ENCODE results near the gene AARSD1.
A peak's percentile ranks its signal among the peaks of the same experiment; 100 is the strongest.
"Not testable (repeated sequence)": the region's sequence is repeated elsewhere in the genome, so short reads cannot be mapped to it uniquely, and the experiment has no call there.

Gene AARSD1

DNA sequence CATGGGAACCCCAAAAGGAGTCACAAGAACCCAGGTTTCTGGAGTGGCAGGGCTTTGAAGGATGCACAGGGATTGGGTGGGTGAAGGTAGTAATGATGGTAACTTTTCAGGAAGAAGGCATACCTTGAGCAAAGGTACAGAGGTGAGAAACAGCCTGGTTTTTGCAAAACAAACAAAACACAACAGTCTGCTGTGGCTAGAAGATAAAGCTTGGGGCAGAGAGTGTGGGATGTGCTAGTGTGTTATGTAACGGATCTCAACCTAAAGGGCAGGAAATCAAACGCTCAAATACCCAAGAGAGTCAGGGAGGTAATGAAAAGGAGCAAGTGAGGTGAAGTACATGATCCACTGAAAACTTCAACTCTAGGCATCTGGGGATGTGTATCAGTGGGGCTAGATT, 11.0 kb upstream of the AARSD1 start:
- Histone ChIP-seq H3K4me3 (ENCODE audit: low read length) (no peak overlapping the region), H3K9me2 (replicated peaks; ENCODE audit: control insufficient read depth, low read length) (no peaks in the 10 kb centered on the region), H3F3A (ENCODE audit: control insufficient read depth, insufficient read depth) (no peaks in the 10 kb centered on the region; the same call in 1 of the 2 replicates), H3K9me3 (ENCODE audit: control insufficient read depth, insufficient read depth, low read length) (no peaks in the 10 kb centered on the region), H3K27me3 (ENCODE audit: control insufficient read depth, low read length) (peaks cover 3% of the 10 kb centered on the region), H3K36me3 (ENCODE audit: control insufficient read depth, low read length) (no peaks in the 10 kb centered on the region), H3K4me2 (ENCODE audit: low read length) (no peak overlapping the region), H3K27ac (ENCODE audit: low read depth, low read length) (no peak overlapping the region), H3K4me1 (ENCODE audit: control insufficient read depth, low read length) (peaks cover 10% of the 10 kb centered on the region), H3K79me2 (ENCODE audit: control insufficient read depth, low read length) (no peaks in the 10 kb centered on the region), H4K20me1 (ENCODE audit: control insufficient read depth, insufficient read depth, low read depth, low read length) (no peaks in the 10 kb centered on the region)
- no peak for TF ChIP-seq EZH2phosphoT487 (IDR thresholded peaks at IDR 0.05; ENCODE audit: borderline replicate concordance, low read length)
- TF ChIP-seq, protein P1, sequence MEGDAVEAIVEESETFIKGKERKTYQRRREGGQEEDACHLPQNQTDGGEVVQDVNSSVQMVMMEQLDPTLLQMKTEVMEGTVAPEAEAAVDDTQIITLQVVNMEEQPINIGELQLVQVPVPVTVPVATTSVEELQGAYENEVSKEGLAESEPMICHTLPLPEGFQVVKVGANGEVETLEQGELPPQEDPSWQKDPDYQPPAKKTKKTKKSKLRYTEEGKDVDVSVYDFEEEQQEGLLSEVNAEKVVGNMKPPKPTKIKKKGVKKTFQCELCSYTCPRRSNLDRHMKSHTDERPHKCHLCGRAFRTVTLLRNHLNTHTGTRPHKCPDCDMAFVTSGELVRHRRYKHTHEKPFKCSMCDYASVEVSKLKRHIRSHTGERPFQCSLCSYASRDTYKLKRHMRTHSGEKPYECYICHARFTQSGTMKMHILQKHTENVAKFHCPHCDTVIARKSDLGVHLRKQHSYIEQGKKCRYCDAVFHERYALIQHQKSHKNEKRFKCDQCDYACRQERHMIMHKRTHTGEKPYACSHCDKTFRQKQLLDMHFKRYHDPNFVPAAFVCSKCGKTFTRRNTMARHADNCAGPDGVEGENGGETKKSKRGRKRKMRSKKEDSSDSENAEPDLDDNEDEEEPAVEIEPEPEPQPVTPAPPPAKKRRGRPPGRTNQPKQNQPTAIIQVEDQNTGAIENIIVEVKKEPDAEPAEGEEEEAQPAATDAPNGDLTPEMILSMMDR (IDR thresholded peaks at IDR 0.05; ENCODE audit: low read depth, low read length, poor library complexity, severe bottlenecking) = no peak

DNA sequence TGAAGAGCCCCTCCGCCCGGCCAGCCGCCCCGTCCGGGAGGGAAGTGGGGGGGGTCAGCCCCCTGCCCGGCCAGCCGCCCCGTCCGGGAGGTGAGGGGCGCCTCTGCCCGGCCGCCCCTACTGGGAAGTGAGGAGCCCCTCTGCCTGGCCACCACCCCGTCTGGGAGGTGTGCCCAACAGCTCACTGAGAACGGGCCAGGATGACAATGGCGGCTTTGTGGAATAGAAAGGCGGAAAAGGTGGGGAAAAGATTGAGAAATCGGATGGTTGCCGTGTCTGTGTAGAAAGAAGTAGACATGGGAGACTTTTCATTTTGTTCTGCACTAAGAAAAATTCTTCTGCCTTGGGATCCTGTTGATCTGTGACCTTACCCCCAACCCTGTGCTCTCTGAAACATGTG, 9.1 kb upstream of the AARSD1 start:
- not testable (repeated sequence) for H4K20me1 ChIP-seq (ENCODE audit: control insufficient read depth, insufficient read depth, low read depth, low read length); H3K27ac ChIP-seq (ENCODE audit: low read depth, low read length); H3K4me3 ChIP-seq (ENCODE audit: low read length); H3K27me3 ChIP-seq (ENCODE audit: control insufficient read depth, low read length); H3F3A ChIP-seq (ENCODE audit: control insufficient read depth, insufficient read depth); H3K79me2 ChIP-seq (ENCODE audit: control insufficient read depth, low read length); H3K9me3 ChIP-seq (ENCODE audit: control insufficient read depth, insufficient read depth, low read length); H3K4me2 ChIP-seq (ENCODE audit: low read length); H3K4me1 ChIP-seq (ENCODE audit: control insufficient read depth, low read length); H3K9me2 ChIP-seq (replicated peaks; ENCODE audit: control insufficient read depth, low read length); H3K36me3 ChIP-seq (ENCODE audit: control insufficient read depth, low read length)

DNA sequence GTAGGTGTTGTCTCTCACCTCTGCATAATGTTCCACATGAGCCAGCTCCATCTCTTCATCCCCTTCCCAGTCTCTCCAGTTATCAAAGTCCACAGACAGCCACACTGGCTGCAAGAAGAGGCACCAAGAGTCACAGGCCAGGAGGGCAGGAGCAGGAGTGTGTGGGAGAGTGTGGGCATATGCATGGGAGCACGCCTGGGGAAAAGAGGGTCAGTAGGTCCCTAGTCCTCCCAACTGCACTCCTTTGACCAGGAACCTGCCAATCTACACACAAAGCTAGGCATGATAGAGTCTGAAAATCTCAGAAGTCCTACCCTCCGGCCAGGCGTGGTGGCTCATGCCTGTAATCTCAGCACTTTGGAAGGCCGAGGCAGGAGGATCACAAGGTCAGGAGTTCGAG, 7.3 kb upstream of the AARSD1 start:
- Histone ChIP-seq H3K9me2 (replicated peaks; ENCODE audit: control insufficient read depth, low read length) (no peaks in the 10 kb centered on the region), H3K27me3 (ENCODE audit: control insufficient read depth, low read length) (no peaks in the 10 kb centered on the region), H3K27ac (ENCODE audit: low read depth, low read length) (no peak overlapping the region), H3K36me3 (ENCODE audit: control insufficient read depth, low read length) (no peaks in the 10 kb centered on the region), H4K20me1 (ENCODE audit: control insufficient read depth, insufficient read depth, low read depth, low read length) (no peaks in the 10 kb centered on the region), H3K79me2 (ENCODE audit: control insufficient read depth, low read length) (no peaks in the 10 kb centered on the region), H3K4me1 (ENCODE audit: control insufficient read depth, low read length) (peaks cover 9% of the 10 kb centered on the region), H3K4me3 (ENCODE audit: low read length) (no peak overlapping the region), H3K4me2 (ENCODE audit: low read length) (no peak overlapping the region), H3K9me3 (ENCODE audit: control insufficient read depth, insufficient read depth, low read length) (no peaks in the 10 kb centered on the region), H3F3A (ENCODE audit: control insufficient read depth, insufficient read depth) (peaks cover 5% of the 10 kb centered on the region)
- TF ChIP-seq, protein P1 (IDR thresholded peaks at IDR 0.05; ENCODE audit: low read depth, low read length, poor library complexity, severe bottlenecking) = no peak
- TF ChIP-seq EZH2phosphoT487 (IDR thresholded peaks at IDR 0.05; ENCODE audit: borderline replicate concordance, low read length) = no peak

DNA sequence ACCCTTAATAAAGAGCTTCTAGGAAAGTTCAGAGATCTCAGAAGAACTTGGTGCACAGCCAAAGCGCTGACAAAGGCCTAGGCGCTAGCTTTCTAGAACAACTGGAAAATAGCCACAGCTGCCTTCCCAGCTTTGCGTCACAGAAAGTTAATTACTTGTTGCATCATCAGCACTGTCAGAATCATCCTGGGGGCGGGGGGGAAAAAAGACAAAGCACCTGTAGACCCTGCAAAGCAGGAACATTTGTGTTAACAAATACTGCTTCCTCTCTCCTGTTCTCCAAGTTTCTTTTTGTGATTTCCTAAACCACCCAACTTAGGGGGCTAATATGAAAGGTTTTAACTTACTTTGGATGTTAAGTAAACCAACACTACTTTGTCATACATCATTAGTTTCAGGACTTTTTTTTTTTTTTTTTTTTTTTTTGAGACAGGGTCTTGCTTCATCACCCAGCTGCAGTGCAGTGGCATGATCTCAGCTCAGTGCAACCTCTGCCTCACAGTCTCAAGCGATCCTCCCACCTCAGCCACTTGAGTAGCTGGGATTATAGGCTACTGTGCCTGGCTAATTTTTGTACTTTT, 4.8 kb upstream of the AARSD1 start:
- H3K27ac ChIP-seq (ENCODE audit: low read depth, low read length) = no peak overlapping the region
- peaks cover 10% of the 10 kb centered on the region for H3K79me2 ChIP-seq (ENCODE audit: control insufficient read depth, low read length)
- peaks cover 7% of the 10 kb centered on the region for H3F3A ChIP-seq (ENCODE audit: control insufficient read depth, insufficient read depth)
- no peaks in the 10 kb centered on the region for H3K27me3 ChIP-seq (ENCODE audit: control insufficient read depth, low read length)
- no peaks in the 10 kb centered on the region for H4K20me1 ChIP-seq (ENCODE audit: control insufficient read depth, insufficient read depth, low read depth, low read length)
- 0 out of 2 replicates have a peak overlapping the region, but pooled peaks have one; percentile 5 for H3K4me2 ChIP-seq (ENCODE audit: low read length)
- peaks cover 14% of the 10 kb centered on the region for H3K4me1 ChIP-seq (ENCODE audit: control insufficient read depth, low read length)
- H3K36me3 ChIP-seq (ENCODE audit: control insufficient read depth, low read length) = no peaks in the 10 kb centered on the region; the same call in 1 of the 2 replicates
- no peak overlapping the region for H3K4me3 ChIP-seq (ENCODE audit: low read length)
- H3K9me2 ChIP-seq (replicated peaks; ENCODE audit: control insufficient read depth, low read length) = no peaks in the 10 kb centered on the region
- TF ChIP-seq, protein P1 (IDR thresholded peaks at IDR 0.05; ENCODE audit: low read depth, low read length, poor library complexity, severe bottlenecking) = no peak
- no peak for TF ChIP-seq EZH2phosphoT487 (IDR thresholded peaks at IDR 0.05; ENCODE audit: borderline replicate concordance, low read length)
- H3K9me3 ChIP-seq (ENCODE audit: control insufficient read depth, insufficient read depth, low read length) = no peaks in the 10 kb centered on the region
